Measurements from ENCODE around the gene TSPAN6. TPM values are rescaled to one million over a fixed set of nuclear protein-coding genes. Genes with fewer than 3 reads are reported as not detected.

Gene TSPAN6
- total RNA-seq, 5 donors from 2014 or later (not counting 1 experiment from before 2014, with no cell fraction given), result 0.91 to 2.1 (median 1.6) TPM

GRCh38 chrX:100643212-100643611 lies 6.6 kb upstream of the TSPAN6 start:
- ChIA-PET POLR2A (no interaction called here), CTCF (no interaction called here)
- H3K9me3 Mint-ChIP-seq, result no peaks in the 10 kb centered on the region
- no peak overlapping the region for H3K27ac Mint-ChIP-seq
- ATAC-seq (replicated peaks in 1 of 4), result no peak
- Histone ChIP-seq H3K4me1 (ENCODE audit: control insufficient read depth in 1 of 2, extremely low read depth in 1 of 2, insufficient read depth in 2 of 2, low read length in 2 of 2) (no peaks in the 10 kb centered on the region), H3K27ac (ENCODE audit: low read length) (no peak overlapping the region), H3K36me3 (ENCODE audit: control insufficient read depth in 2 of 2, extremely low read depth in 1 of 2, insufficient read depth in 1 of 2, low read length in 1 of 2) (no peaks in the 10 kb centered on the region), H3K27me3 (replicated peaks in 1 of 2; ENCODE audit: control insufficient read depth in 2 of 2, extremely low read depth in 1 of 2, insufficient read depth in 2 of 2, low read length in 1 of 2) (peaks cover 0 to 3% of the 10 kb centered on the region in 2 experiments), H3K4me3 (ENCODE audit: control insufficient read depth in 1 of 2, extremely low read depth in 1 of 2, low read length in 1 of 2) (no peak overlapping the region), H3K9me3 (no peaks in the 10 kb centered on the region)
- H3K36me3 Mint-ChIP-seq, result no peaks in the 10 kb centered on the region
- WGBS (ENCODE audit: insufficient coverage), result no CpG with 5 or more reads among the region's 11 CpGs
- H3K4me3 Mint-ChIP-seq, result no peak overlapping the region
- peaks cover 22 to 44% of the 10 kb centered on the region in 2 donors for H3K27me3 Mint-ChIP-seq
- no peak for DNase-seq
- H3K4me1 Mint-ChIP-seq, result no peaks in the 10 kb centered on the region

DNA sequence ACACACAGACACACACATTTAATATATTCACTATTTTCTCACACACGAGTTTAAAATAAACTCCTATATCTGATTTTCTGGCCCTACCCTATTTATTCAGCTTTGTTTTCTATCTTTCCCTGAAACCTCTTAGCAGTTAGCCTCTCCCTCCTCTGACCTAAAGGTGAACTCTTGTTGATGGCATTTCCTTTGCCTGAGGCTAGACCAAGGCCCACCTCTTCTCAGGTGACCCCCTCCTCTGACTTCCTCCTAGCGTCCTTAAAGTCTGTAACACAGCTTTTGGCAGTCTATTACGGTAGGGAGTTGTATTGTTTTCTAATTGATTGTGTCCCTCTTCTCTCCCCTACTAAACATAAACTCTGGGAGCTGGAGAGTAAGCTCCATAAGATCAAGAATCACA lies 5.7 kb upstream of the TSPAN6 start:
- Histone ChIP-seq H3K4me1 (ENCODE audit: control insufficient read depth in 1 of 2, extremely low read depth in 1 of 2, insufficient read depth in 2 of 2, low read length in 2 of 2) (no peaks in the 10 kb centered on the region), H3K9me3 (no peaks in the 10 kb centered on the region), H3K27ac (ENCODE audit: low read length) (no peak overlapping the region), H3K36me3 (ENCODE audit: control insufficient read depth in 2 of 2, extremely low read depth in 1 of 2, insufficient read depth in 1 of 2, low read length in 1 of 2) (no peaks in the 10 kb centered on the region), H3K27me3 (replicated peaks in 1 of 2; ENCODE audit: control insufficient read depth in 2 of 2, extremely low read depth in 1 of 2, insufficient read depth in 2 of 2, low read length in 1 of 2) (peaks cover 2 to 3% of the 10 kb centered on the region in 2 experiments), H3K4me3 (ENCODE audit: control insufficient read depth in 1 of 2, extremely low read depth in 1 of 2, low read length in 1 of 2) (no peak overlapping the region)
- WGBS (ENCODE audit: insufficient coverage), result no CpG with 5 or more reads among the region's 3 CpGs
- ATAC-seq (replicated peaks in 1 of 4) (no peak), DNase-seq (no peak)
- no peaks in the 10 kb centered on the region for H3K36me3 Mint-ChIP-seq
- H3K4me3 Mint-ChIP-seq, result no peak overlapping the region
- H3K27ac Mint-ChIP-seq, result no peak overlapping the region
- H3K4me1 Mint-ChIP-seq, result peaks cover 0 to under 1% (median 0%) of the 10 kb centered on the region in 3 donors
- ChIA-PET POLR2A (no interaction called here), CTCF (interaction anchor here in 1 of 2 donors (0.6 kb wide), 1 partner anchor 9 kb away, joined by 4 read pairs; no protein-coding TSS in a partner anchor)
- peaks cover 25 to 50% of the 10 kb centered on the region in 2 donors for H3K27me3 Mint-ChIP-seq
- no peaks in the 10 kb centered on the region for H3K9me3 Mint-ChIP-seq

DNA sequence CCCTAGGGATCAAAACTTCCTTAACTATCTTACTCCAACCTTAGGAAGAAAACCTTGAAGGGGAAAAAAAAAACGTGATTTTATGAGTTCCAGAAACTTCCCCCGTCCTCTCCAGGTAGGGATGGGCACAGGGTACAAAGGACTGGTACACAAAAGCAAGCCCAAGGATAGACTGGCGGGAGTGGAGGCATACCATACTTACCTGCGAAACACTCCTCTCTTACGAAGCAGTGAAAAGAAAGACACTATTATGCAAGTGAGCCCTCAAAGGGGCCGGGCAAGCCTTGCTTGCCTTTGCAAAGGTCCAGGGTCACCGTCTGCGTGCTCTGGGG lies 651 bp downstream of the TSPAN6 start:
- 28% methylated on average over 3 of the region's 8 CpGs for WGBS (ENCODE audit: insufficient coverage)
- Histone ChIP-seq H3K4me1 (ENCODE audit: control insufficient read depth in 1 of 2, extremely low read depth in 1 of 2, insufficient read depth in 2 of 2, low read length in 2 of 2) (peaks cover 0 to 3% of the 10 kb centered on the region in 2 experiments), H3K4me3 (ENCODE audit: control insufficient read depth in 1 of 2, extremely low read depth in 1 of 2, low read length in 1 of 2) (peak overlapping the region; percentile 26 to 51), H3K27me3 (replicated peaks in 1 of 2; ENCODE audit: control insufficient read depth in 2 of 2, extremely low read depth in 1 of 2, insufficient read depth in 2 of 2, low read length in 1 of 2) (peaks cover 6 to 7% of the 10 kb centered on the region in 2 experiments), H3K36me3 (ENCODE audit: control insufficient read depth in 2 of 2, extremely low read depth in 1 of 2, insufficient read depth in 1 of 2, low read length in 1 of 2) (no peaks in the 10 kb centered on the region), H3K27ac (ENCODE audit: low read length) (no peak overlapping the region), H3K9me3 (no peaks in the 10 kb centered on the region)
- DNase-seq (peak in 1 of 35 experiments; percentile 0), ATAC-seq (replicated peaks in 1 of 4) (peak in 2 of 4 experiments; percentile 3 to 6)
- CTCF ChIA-PET, result no interaction called here
- peaks cover 10 to 22% (median 12%) of the 10 kb centered on the region in 3 donors for H3K4me1 Mint-ChIP-seq
- H3K27me3 Mint-ChIP-seq, result peaks cover 16 to 20% of the 10 kb centered on the region in 2 donors
- POLR2A ChIA-PET, result interaction anchor here in 1 of 2 donors (0.6 kb wide), 1 partner anchor 693 kb away, joined by 3 read pairs; no protein-coding TSS in a partner anchor
- H3K36me3 Mint-ChIP-seq, result no peaks in the 10 kb centered on the region
- no peaks in the 10 kb centered on the region for H3K9me3 Mint-ChIP-seq
- H3K27ac Mint-ChIP-seq, result no peak overlapping the region
- H3K4me3 Mint-ChIP-seq, result peak overlapping the region; percentile 86 to 95 (median 90)

DNA sequence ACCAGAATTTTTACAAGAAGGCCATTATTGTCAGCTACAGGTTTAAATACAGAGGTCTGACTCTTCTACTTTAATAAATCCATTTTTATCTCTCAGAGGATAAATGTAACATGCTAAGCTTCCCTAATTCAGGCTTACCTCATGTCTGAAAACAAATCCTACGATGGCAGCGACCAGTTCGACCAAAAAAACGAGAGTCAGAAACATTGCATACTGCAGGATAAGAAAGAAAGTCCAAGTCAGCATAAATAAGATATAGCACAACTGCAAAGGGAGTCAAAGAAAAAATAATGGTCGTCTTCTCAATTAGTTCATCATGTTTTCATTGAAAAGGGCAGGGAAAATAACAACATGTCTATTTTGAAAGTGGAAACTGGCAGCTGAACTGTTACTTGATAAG lies 1.6 kb downstream of the TSPAN6 start:
- no peak for DNase-seq
- H3K36me3 Mint-ChIP-seq, result no peaks in the 10 kb centered on the region
- no peaks in the 10 kb centered on the region for H3K9me3 Mint-ChIP-seq
- no peaks in the 10 kb centered on the region for H3K36me3 ChIP-seq (ENCODE audit: control insufficient read depth in 2 of 2, extremely low read depth in 1 of 2, insufficient read depth in 1 of 2, low read length in 1 of 2)
- POLR2A ChIA-PET, result no interaction called here
- no peak for ATAC-seq (replicated peaks in 1 of 4)
- peak overlapping the region in 1 of 3 donors; percentile 86 for H3K4me3 Mint-ChIP-seq
- H3K4me1 ChIP-seq (ENCODE audit: control insufficient read depth in 1 of 2, extremely low read depth in 1 of 2, insufficient read depth in 2 of 2, low read length in 2 of 2), result peaks cover 0 to 3% of the 10 kb centered on the region in 2 experiments
- H3K27ac Mint-ChIP-seq, result no peak overlapping the region
- no peak overlapping the region for H3K4me3 ChIP-seq (ENCODE audit: control insufficient read depth in 1 of 2, extremely low read depth in 1 of 2, low read length in 1 of 2)
- peaks cover 13 to 27% of the 10 kb centered on the region in 2 donors for H3K27me3 Mint-ChIP-seq
- H3K9me3 ChIP-seq, result no peaks in the 10 kb centered on the region
- WGBS (ENCODE audit: insufficient coverage), result no CpG with 5 or more reads among the region's 5 CpGs
- H3K27me3 ChIP-seq (replicated peaks in 1 of 2; ENCODE audit: control insufficient read depth in 2 of 2, extremely low read depth in 1 of 2, insufficient read depth in 2 of 2, low read length in 1 of 2), result peaks cover 7% of the 10 kb centered on the region in 2 experiments
- CTCF ChIA-PET, result no interaction called here
- no peak overlapping the region for H3K27ac ChIP-seq (ENCODE audit: low read length)
- H3K4me1 Mint-ChIP-seq, result peaks cover 10 to 22% (median 12%) of the 10 kb centered on the region in 3 donors

DNA sequence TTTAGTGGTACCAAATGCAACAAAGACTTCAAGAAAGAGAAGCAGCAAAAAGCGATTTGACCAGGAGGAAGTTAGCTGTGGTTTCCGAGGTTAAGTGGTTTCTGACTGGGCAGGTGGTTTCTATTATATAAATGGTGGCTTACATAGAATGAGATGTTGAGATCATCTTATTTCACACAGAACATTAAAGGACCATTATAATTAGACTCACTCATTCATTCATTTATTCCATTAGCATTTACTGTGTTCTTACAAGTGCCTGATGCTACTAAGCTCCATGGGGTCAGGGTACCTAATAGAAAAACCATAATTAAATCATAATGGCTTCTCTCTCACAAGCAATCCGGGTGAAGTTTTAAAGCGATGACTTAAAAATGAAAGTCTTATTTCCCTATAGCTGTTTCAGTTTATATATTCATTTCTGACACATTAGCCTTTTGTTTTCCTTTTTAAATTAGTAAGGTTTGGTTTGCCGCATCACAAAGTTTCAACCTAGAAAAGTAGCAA lies 10.6 kb downstream of the TSPAN6 start:
- Mint-ChIP-seq H3K9me3 (no peaks in the 10 kb centered on the region), H3K4me1 (peaks cover 10 to 13% (median 11%) of the 10 kb centered on the region in 3 donors), H3K27ac (no peak overlapping the region), H3K27me3 (peaks cover 0 to 27% of the 10 kb centered on the region in 2 donors), H3K4me3 (no peak overlapping the region), H3K36me3 (no peaks in the 10 kb centered on the region)
- ChIA-PET CTCF (no interaction called here), POLR2A (interaction anchor here in 1 of 2 donors (0.6 kb wide), 1 partner anchor 550 kb away, joined by 3 read pairs; no protein-coding TSS in a partner anchor)
- no peaks in the 10 kb centered on the region for H3K9me3 ChIP-seq
- H3K4me1 ChIP-seq (ENCODE audit: control insufficient read depth in 1 of 2, extremely low read depth in 1 of 2, insufficient read depth in 2 of 2, low read length in 2 of 2), result no peaks in the 10 kb centered on the region
- peaks cover 0 to 2% of the 10 kb centered on the region in 2 experiments for H3K27me3 ChIP-seq (replicated peaks in 1 of 2; ENCODE audit: control insufficient read depth in 2 of 2, extremely low read depth in 1 of 2, insufficient read depth in 2 of 2, low read length in 1 of 2)
- no peaks in the 10 kb centered on the region for H3K36me3 ChIP-seq (ENCODE audit: control insufficient read depth in 2 of 2, extremely low read depth in 1 of 2, insufficient read depth in 1 of 2, low read length in 1 of 2)
- no peak overlapping the region for H3K4me3 ChIP-seq (ENCODE audit: control insufficient read depth in 1 of 2, extremely low read depth in 1 of 2, low read length in 1 of 2)
- no CpG with 5 or more reads among the region's 5 CpGs for WGBS (ENCODE audit: insufficient coverage)
- H3K27ac ChIP-seq (ENCODE audit: low read length), result no peak overlapping the region
- DNase-seq, result no peak
- no peak for ATAC-seq (replicated peaks in 1 of 4)

- H3K27ac Mint-ChIP-seq, result no peak overlapping the region
- H3K4me1 Mint-ChIP-seq, result peaks cover 10 to 13% (median 11%) of the 10 kb centered on the region in 3 donors
- ChIA-PET POLR2A (no interaction called here), CTCF (no interaction called here)
- Histone ChIP-seq H3K27me3 (replicated peaks in 1 of 2; ENCODE audit: control insufficient read depth in 2 of 2, extremely low read depth in 1 of 2, insufficient read depth in 2 of 2, low read length in 1 of 2) (no peaks in the 10 kb centered on the region), H3K27ac (ENCODE audit: low read length) (no peak overlapping the region), H3K4me1 (ENCODE audit: control insufficient read depth in 1 of 2, extremely low read depth in 1 of 2, insufficient read depth in 2 of 2, low read length in 2 of 2) (no peaks in the 10 kb centered on the region), H3K4me3 (ENCODE audit: control insufficient read depth in 1 of 2, extremely low read depth in 1 of 2, low read length in 1 of 2) (no peak overlapping the region), H3K36me3 (ENCODE audit: control insufficient read depth in 2 of 2, extremely low read depth in 1 of 2, insufficient read depth in 1 of 2, low read length in 1 of 2) (no peaks in the 10 kb centered on the region), H3K9me3 (no peaks in the 10 kb centered on the region)
- no peak for ATAC-seq (replicated peaks in 1 of 4)
- DNase-seq, result no peak
- 88% methylated on average over 3 of the region's 4 CpGs for WGBS (ENCODE audit: insufficient coverage)
- no peaks in the 10 kb centered on the region for H3K36me3 Mint-ChIP-seq
- no peaks in the 10 kb centered on the region for H3K9me3 Mint-ChIP-seq
- peaks cover 0 to 9% of the 10 kb centered on the region in 2 donors for H3K27me3 Mint-ChIP-seq
- no peak overlapping the region for H3K4me3 Mint-ChIP-seq
Measured at GRCh38 chrX:100623001-100623400, 13.6 kb downstream of the TSPAN6 start.

All from T-cell (primary cell).